GM12891 (cell line): ENCODE results near the gene IREB2.
"Not testable (repeated sequence)": the region's sequence is repeated elsewhere in the genome, so short reads cannot be mapped to it uniquely, and the experiment has no call there.

Experiments used
- DNase-seq: peaks from one replicate; pipeline ENCODE4 v3.0.0; 2011; ENCODE audit warnings: low spot score; ENCODE audit not compliant: insufficient read length
- FAIRE-seq: peaks from 2 replicates; lab custom pipeline; 2011; peaks lifted over from hg19 to GRCh38; lab: Jason Lieb, UNC
- PAX5 ChIP-seq: IDR thresholded peaks from 2 replicates; pipeline ENCODE4 v1.6.1; 2011; ENCODE audit warnings: low read length, moderate library complexity, mild to moderate bottlenecking; ENCODE audit not compliant: insufficient read depth, severe bottlenecking
- POLR2A ChIP-seq: IDR thresholded peaks from 2 replicates; pipeline ENCODE4 v1.6.1; 2011; ENCODE audit warnings: low read depth, low read length, control low read depth
- POLR2AphosphoS5 ChIP-seq: IDR thresholded peaks from 2 replicates; pipeline ENCODE4 v1.6.1; 2011; ENCODE audit warnings: low read depth, low read length, control low read depth
- POU2F2 ChIP-seq: IDR thresholded peaks from 2 replicates; pipeline ENCODE4 v1.6.1; 2011; ENCODE audit warnings: low read depth, mild to moderate bottlenecking, control low read depth, low read length, moderate library complexity
- SPI1 ChIP-seq: IDR thresholded peaks from 2 replicates; pipeline ENCODE4 v1.6.1; 2011; ENCODE audit warnings: low read depth, low read length, control low read depth
- TAF1 ChIP-seq: IDR thresholded peaks from 2 replicates; pipeline ENCODE4 v1.6.1; 2011; ENCODE audit warnings: low read depth, low read length, control low read depth

IREB2 gene

DNA sequence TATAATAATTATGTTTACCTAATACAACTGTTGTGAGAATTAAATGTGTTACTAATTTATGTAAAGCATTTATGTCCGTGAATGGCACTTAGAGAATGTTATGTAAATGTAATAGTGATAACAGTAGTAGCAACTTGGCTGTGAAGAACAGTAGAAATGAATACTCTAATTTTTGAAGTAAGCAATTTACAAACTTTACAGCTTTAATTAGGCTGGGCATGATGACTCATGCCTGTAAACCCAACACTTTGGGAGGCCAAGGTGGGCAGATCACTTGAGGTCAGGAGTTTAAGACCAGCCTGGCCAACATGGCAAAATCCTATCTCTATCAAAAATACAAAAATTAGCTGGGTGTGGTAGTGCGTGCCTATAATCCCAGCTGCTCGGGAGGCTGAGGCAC, 33.9 kb upstream of the IREB2 start:
- no peak for FAIRE-seq
- TF ChIP-seq POLR2A (no peak), POLR2AphosphoS5 (no peak), PAX5 (no peak), TAF1 (no peak), POU2F2 (no peak), SPI1 (no peak)
- no peak for DNase-seq

DNA sequence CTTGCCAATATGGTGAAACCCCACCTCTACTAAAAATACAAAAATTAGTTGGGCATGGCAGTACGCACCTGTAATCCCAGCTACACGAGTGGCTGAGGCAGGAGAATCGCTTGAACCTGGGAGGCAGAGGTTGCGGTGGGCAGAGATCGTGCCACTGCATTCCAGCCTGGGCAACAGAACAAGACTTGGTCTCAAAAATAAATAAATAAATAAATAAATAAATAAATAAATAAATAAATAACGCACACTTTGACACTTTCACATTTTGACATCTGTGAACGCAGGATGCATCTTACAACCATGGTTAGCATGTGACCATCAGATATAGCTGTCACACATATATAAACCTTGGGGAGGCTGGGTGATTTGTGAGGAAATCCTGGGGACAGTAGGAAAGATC, 33.2 kb upstream of the IREB2 start:
- FAIRE-seq, DNase-seq: not testable (repeated sequence)

DNA sequence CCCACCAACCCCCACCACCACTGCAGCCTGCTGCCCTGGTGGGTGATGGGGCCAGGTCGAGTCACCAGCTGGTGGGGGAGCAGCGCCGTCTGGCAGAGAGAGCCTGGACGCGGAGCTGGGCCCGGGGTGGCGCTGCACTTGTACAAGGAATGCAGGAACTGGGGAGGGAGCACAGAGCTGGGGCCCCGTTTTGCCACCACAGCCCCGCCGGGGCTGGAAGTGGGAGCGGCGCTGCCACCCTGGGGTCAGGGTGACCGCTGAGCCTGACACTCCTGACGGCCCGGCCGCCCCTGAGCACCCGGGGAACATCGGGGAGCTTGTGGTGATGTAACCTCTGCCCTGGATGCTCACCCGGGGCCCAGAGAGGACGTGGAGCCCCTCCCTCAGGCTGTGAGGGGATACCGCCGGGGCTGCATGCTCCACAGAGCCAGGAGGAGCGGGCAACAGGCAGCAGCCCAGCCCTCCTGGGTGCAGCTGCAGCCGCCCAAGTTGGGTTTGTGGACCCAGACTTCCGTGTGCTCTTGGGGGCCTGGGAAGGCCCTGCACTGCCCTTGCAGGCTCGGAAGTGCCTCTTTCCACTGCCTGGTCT, 32.6 kb upstream of the IREB2 start:
- TF ChIP-seq POU2F2 (no peak), SPI1 (no peak), POLR2AphosphoS5 (no peak), TAF1 (no peak), POLR2A (no peak), PAX5 (no peak)
- DNase-seq (no peak), FAIRE-seq (no peak)

GRCh38 chr15:78406016-78406585, 31.9 kb upstream of the IREB2 start:
- no peak for TF ChIP-seq PAX5
- no peak for TF ChIP-seq SPI1
- TF ChIP-seq TAF1, result no peak
- TF ChIP-seq POLR2AphosphoS5, result no peak
- no peak for TF ChIP-seq POU2F2
- no peak for FAIRE-seq
- DNase-seq, result no peak

GRCh38 chr15:78407608-78408354, 30.2 kb upstream of the IREB2 start:
- DNase-seq (no peak), FAIRE-seq (no peak)
- TF ChIP-seq PAX5 (no peak), POLR2AphosphoS5 (no peak), POU2F2 (no peak), POLR2A (no peak), SPI1 (no peak), TAF1 (no peak)

- FAIRE-seq, result no peak
- TF ChIP-seq POLR2A (no peak), PAX5 (no peak), TAF1 (no peak), POLR2AphosphoS5 (no peak), POU2F2 (no peak), SPI1 (no peak)
- no peak for DNase-seq
Observed at GRCh38 chr15:78408355-78408640, 29.7 kb upstream of the IREB2 start.

GRCh38 chr15:78408961-78409360, 29.1 kb upstream of the IREB2 start:
- FAIRE-seq, result no peak
- TF ChIP-seq POLR2AphosphoS5, result no peak
- TF ChIP-seq POU2F2, result no peak
- no peak for TF ChIP-seq PAX5
- TF ChIP-seq TAF1, result no peak
- no peak for TF ChIP-seq POLR2A
- no peak for TF ChIP-seq SPI1
- DNase-seq, result no peak

- no peak for TF ChIP-seq POU2F2
- TF ChIP-seq POLR2AphosphoS5, result no peak
- no peak for TF ChIP-seq SPI1
- no peak for TF ChIP-seq TAF1
- no peak for TF ChIP-seq PAX5
- TF ChIP-seq POLR2A, result no peak
- FAIRE-seq (no peak), DNase-seq (no peak)
Observed at GRCh38 chr15:78411061-78411460, 27.0 kb upstream of the IREB2 start.

DNA sequence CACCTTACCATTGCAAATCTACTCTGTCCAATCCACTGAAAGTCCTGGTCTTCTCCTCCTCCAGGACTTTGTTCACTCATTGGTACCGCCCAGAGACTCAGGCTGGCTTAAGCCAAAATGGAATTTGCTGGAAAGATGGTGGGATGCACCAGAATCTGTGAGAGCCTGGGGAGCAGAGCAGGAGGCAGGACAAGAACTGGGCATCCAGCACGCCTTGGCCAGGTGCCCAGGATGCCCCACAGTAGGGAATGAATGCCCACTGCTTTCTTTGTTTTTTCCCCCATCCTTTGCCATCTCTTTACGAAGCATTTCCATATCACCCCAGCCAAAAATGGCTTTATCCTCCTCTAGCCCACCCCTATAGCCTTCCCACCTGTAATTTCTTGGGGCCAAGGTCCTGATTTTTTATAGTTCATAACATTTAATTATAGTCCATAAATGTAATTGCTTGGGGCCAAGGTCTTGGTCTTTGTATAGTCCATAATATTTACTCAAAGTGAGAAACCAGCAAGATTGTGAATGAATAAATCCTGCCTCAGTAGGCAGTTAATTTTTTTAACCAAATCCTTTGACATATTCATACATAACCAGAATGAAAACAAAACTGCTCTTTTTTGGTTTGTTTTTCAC, 23.3 kb upstream of the IREB2 start:
- TF ChIP-seq POLR2A (no peak), TAF1 (no peak), PAX5 (no peak), POU2F2 (no peak), SPI1 (no peak), POLR2AphosphoS5 (no peak)
- no peak for FAIRE-seq
- no peak for DNase-seq

- no peak for DNase-seq
- TF ChIP-seq POU2F2 (no peak), PAX5 (no peak), TAF1 (no peak), POLR2A (no peak), POLR2AphosphoS5 (no peak), SPI1 (no peak)
- FAIRE-seq, result no peak
Observed at GRCh38 chr15:78415284-78415683, 22.7 kb upstream of the IREB2 start.
